NCI-H2227 treated with DMSO at 0.1 percent for 48 hours (cell line): ENCODE data around the gene PGP.

ENCODE experiments used
- DNase-seq: peaks from one replicate; lab custom pipeline; 2025; lab: John Stamatoyannopoulos, UW

The PGP gene

DNA sequence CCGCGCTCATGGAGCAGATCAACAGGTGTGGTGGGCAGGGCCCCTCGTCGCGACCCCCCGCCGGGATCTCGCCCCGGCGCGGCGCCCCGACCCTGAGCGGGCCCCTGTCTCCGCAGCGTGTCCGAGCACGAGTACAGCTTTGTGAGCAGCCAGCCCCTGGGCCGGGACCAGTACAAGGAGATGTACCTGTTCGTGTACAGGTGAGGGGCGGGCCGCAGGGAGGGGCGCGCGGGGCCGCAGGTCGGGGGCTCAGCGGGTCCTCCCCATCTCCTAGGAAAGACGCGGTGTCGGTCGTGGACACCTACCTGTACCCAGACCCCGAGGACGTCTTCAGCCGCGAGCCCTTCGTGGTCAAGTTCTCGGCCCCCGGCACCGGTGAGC is 22.5 kb upstream of the PGP start:
- DNase-seq, result no peak

DNA sequence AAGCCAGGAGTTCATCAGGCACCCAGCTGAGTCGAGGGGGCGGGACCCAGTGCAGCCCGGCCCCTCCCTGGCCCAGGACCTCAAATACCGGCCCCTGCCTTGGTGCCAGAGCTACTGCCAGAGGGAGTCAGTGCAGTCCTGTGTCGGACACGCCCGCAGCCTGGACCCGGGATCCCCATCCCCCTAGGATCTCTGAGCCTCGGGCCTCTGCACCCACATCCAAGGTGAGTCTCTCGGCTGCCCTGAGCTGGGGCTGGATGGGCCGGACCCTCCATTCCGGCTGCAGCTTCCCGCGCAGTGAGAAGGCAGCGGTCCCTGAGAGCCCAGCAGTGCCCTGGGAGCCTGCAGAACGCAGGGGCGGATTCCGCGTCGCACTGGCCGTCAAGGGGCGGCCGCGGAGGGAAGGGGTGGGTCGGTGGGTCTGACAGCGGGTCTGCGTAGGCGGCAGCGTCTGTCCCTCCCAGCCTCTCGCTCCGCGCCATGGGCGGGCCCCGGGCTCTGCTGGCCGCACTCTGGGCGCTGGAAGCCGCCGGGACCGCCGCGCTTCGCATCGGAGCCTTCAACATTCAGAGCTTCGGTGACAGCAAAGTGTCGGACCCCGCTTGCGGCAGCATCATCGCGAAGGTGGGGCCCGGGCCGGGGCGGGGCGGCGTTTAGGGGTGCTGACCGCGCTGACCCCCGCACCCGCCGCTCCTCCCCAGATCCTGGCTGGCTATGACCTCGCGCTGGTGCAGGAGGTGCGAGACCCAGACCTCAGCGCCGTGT is 21.9 kb upstream of the PGP start, which contains the start of gene DNASE1L2:
DNASE1L2 (plus strand) TSS at position 108 of the 765 bp plus-strand sequence; CDS start at position 481, 373 bp downstream.
- peak; percentile 31 for DNase-seq

DNA sequence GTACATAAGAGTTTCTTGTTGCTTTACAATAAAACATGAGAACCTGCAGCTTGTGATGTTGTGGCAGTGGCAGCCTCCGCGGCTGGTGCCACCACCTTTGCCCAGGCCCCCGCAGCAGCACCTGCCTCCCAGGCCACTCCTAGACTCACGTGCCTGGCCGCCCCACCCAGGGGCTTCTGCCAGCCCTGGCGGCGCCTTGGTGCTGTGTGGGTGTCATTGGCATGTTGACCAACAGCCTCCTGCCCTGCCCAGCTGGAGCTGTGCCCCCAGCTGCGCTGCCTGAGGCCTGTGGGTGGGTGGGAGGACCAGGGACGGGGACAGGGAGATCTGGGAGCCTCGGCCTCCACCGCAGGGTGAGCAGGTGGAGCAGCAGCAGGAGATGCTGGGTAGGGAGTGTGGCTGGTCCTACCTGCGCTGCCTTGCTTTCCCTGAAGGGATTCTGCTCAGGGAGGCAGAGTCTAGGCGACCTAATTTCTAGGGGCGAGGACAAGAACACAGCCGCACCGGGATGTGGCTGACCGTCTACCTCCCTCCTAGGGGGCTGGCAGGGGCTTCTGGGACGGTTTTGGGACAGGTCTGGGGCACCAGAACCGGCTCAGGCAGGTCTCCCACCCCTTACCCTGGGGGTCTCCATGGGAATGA is 21.2 kb upstream of the PGP start:
- DNase-seq, result no peak

DNA sequence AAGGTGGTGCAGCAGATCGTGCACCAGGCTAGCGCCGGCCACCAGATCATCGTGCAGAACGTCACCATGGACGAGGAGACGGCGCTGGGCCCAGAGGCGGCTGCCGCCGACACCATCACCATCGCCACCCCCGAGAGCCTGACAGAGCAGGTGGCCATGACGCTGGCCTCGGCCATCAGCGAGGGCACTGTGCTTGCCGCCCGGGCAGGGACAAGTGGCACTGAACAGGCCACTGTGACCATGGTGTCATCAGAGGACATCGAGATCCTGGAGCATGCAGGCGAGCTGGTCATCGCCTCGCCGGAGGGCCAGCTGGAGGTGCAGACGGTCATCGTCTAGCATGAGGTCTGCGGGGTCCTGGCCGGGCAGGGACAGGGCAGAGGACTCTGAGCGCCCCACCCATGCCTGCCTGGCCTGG is 20.6 kb upstream of the PGP start:
- no peak for DNase-seq

DNA sequence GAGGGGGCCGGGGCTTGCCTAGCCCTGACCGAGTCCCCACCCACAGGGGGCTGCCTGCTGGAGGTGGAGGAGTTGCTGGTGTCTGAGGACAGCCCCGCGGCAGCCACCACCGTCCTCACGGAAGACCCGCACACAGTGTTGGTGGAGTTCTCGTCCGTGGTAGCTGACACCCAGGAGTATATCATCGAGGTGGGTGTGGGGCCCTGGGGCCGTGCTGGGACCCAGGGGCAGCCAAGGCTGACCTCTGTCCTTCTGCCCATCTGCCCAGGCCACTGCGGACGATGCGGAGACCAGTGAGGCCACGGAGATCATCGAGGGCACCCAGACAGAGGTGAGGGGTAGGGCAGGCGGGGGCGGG is 20.2 kb upstream of the PGP start:
- no peak for DNase-seq

DNA sequence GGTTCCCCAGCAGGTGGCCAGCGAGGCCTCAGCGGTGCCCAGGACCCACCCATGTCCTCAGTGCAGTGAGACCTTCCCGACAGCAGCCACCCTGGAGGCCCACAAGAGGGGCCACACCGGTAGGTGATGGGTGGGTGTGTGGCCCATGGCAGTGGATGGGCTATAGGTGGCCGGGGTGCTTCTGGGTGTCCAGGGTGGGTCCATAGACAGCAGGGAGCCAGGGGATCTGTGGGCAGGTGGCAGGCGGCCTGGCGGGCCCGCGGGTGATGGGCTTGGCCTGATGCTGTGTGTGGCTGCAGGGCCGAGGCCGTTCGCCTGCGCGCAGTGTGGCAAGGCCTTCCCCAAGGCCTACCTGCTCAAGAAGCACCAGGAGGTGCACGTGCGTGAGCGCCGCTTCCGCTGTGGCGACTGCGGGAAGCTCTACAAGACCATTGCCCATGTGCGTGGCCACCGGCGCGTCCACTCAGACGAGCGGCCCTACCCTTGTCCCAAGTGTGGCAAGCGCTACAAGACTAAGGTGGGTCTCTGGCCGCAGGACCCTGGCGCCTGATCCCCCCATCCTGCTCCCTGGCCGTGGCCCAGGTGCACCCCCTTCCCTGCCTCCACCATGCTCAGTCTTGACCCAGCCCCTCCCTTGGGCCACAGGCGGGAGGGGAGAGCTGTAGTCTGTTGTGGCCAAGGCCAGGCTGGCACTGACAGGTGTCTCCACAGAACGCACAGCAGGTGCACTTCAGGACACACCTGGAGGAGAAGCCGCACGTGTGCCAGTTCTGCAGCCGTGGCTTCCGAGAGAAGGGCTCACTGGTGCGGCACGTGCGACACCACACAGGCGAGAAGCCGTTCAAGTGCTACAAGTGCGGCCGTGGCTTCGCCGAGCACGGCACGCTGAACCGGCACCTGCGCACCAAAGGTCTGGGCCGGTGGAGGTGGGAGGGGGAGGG is 19.5 kb upstream of the PGP start:
- DNase-seq, result no peak

DNA sequence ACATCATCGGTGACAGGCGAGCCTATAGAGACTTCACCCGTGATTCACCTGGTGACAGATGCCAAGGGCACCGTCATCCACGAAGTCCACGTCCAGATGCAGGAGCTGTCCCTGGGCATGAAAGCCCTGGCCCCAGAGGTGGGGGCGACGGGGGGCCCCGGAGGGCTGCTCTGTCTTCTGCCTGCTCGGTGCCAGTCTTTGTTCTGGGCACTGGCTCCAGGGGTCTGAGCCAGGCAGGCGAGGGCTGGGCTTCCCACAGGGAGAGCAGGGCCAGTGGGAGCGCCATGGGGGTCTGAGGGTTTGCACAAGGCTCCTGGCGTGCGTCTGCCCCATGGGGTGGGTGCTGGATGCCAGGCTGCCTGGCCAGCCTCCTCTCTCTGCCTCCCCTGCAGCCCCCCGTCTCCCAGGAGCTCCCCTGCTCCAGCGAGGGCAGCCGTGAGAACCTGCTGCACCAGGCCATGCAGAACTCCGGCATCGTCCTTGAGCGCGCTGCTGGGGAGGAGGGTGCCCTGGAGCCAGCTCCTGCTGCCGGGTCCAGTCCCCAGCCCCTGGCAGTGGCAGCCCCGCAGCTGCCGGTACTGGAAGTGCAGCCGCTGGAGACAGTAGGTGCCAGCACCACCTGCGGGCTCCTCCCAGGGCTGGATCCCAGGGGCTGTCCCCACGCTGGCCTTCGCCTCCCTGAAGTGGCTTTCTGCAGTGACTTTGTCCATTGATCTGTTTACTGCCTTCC is 18.6 kb upstream of the PGP start:
- DNase-seq, result no peak

DNA sequence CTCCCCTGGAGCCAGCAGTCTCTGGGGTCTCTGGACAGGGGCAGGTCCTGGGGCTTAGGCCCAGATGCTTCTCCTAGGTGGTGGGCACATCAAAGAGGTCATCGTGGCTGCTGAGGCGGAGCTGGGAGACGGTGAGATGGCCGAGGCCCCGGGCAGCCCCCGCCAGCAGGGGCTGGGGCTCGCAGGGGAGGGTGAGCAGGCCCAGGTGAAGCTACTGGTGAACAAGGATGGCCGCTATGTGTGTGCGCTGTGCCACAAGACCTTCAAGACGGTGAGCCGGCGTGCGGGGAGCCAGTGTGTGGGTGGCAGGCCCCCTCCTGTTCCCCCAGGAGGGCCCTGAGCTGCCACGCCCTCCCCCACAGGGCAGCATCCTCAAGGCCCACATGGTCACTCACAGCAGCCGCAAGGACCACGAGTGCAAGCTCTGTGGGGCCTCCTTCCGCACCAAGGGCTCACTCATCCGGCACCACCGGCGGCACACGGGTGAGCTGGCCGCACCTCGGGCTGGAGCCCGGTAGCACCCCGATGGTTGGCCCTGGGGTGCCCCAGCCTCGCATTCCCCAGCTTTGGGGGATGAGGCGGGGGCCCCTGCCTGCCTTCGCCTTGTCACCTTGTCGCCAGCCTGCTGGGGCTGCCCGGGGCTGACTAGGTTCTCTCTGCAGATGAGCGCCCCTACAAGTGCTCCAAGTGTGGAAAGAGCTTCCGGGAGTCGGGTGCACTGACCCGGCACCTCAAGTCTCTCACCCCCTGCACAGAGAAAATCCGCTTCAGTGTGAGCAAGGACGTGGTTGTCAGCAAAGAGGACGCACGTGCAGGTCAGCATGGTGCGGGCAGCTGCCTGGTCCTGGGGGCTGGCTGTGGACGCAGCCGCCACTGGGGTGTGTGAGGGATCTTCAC is 17.7 kb upstream of the PGP start:
- DNase-seq, result no peak

DNA sequence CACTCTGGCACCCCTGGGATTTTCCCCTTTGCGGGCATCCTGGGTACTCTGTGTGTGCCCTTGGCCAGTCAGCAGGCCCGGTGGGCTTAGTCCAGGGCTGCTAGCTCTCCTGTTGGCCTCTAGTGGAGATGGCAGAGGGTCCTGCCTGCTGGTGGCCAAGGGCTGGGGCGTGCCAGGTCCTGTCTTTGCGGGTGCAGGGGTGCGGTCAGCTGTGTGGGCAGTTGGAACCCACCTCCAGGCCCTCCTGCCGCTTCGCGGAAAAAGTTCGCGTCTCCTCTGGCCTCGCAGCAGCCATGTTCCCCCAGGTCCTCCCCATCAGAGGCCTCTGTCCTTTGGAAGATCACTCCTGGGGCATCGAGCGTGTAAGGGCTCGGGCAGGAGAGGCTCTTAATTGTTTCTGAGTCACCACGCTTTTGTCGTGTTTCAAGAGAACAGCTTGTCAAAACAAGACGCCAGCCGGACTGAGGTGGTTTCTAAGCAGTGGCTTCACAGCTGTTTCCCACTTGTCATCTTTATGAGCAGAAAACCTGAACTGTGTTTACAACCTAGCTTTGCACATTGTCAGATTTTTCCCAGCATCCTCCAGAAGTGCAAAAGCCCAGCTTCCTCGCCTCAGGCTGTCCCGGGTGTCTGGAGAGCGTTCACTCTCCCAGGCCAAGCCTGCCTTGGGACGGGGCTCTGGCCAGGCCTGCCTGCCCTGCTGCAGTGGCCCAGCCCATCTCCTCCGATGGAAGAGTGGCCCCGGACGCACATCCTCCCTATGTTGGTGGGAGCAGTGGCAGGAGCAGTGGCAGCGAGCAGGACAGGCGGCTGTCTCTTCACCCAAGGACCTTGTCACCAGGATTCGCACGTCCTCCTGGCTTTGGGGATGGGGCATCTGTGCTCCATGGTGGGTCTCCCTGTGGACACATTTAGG is 16.6 kb upstream of the PGP start:
- peak; percentile 24 for DNase-seq

DNA sequence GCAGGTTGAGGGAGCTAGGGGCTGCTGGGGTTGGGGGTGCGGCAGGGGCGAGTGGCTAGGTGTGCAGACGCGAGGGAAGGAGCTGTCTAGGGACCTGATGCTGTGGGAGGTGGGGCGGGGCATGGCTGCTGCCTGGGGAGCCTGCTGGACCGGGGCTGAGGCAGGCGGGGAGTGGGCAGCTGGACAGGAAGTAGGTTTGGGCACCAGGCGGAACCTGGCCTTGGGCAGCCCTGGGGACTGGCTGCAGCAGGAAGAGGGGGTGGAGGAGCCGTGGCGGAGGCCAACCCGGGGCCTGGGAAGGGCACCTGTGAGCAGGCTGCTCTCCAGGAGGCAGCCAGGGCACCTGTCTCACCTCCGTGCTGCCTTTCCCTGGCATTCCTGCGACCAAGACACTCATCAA is 15.7 kb upstream of the PGP start:
- no peak for DNase-seq

DNA sequence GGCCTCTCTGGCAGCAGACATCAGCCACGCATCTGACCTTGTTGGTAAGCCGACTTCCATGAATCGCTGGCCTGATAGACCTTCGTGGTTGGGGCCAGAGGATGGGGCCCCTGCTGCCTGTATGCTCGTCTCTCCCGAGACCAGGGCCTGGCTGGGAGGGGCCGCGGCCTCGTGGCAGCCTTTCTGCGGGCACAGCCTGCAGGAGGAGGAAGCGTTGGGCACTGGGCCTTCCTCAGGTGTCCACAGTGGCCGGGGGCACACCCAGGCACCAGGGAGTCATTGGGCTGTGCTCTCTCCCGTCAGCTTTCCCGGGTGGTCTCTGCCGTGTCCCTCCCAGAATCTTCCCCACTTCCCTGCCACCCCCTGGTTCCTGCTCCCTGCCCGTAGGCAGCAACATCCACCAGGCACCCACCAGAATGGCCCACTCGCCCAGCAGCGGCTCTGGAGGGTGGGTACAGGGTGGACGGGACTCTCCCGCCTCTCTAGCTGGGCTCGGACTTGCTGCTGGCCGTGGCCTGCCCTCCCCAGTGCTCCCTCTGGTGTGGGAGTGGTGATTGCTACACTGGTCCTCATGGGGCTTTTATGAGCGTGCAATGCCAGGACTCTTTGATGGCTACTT is 15.1 kb upstream of the PGP start:
- no peak for DNase-seq

DNA sequence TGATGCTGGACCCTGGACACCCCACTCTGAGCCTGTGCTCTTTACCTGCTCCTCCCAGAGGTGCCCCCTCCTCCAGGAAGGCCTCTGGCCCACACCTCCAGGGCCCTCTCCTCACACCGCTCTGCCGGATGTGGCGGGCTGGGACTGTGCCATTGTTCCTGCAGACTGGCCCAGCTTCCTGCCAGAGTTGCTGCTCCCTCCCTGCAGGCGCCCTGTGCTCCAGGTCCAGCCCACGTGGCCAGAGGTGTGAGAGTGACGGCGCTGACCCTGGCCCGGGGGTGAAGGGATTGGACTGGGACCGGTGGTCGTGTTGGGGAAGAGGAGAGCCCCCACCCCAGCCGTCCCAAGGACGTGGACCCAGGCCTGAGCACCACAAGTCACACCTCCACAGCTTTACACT is 14.5 kb upstream of the PGP start:
- no peak for DNase-seq

DNA sequence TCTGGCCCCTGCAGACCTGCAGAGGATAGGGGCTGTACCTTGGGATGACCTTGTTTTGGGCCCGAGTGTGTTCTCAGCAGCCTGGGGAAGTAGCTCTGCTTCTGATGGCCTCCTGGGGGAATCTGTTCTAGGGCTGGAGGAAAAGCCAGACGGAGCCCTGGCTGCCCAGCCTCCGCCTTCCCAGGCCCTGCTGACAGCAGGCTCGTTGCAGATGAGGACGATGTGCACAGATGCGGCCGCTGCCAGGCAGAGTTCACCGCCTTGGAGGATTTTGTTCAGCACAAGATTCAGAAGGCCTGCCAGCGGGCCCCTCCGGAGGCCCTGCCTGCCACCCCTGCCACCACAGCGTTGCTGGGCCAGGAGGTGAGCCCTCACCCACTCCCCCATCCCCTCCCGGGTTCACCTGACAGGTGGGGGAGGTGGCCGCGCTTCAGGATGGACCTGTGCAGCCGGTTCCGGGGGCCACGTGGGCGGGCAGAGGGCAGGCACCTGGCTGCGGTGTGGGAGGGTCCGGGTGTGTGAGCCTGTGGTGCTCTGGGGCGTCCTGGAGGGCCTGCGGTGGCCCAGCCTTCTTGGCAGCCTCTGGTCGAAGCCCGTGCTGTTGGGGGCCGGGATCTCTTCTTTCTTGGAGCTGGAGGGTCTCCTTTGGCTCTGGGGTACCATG is 13.7 kb upstream of the PGP start:
- DNase-seq, result no peak

DNA sequence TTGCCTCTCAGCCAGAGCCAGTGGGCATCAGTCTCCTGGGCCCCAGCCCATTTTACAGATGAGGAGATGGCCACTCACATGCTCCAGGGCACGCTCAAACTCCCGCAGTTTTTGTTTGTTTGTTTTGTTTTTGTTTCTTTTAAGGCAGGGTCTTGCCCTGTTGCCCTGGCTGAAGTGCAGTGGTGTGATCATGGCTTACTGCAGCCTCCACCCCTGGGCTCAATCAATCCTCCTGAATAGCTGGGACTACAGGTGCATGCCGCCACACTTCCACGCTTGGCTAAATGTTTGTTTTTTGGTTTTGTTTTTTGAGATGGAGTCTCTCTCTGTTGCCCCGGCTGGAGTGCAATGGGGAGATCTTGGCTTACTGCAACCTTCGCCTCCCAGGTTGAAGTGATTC is 12.3 kb upstream of the PGP start:
- DNase-seq, result no peak

DNA sequence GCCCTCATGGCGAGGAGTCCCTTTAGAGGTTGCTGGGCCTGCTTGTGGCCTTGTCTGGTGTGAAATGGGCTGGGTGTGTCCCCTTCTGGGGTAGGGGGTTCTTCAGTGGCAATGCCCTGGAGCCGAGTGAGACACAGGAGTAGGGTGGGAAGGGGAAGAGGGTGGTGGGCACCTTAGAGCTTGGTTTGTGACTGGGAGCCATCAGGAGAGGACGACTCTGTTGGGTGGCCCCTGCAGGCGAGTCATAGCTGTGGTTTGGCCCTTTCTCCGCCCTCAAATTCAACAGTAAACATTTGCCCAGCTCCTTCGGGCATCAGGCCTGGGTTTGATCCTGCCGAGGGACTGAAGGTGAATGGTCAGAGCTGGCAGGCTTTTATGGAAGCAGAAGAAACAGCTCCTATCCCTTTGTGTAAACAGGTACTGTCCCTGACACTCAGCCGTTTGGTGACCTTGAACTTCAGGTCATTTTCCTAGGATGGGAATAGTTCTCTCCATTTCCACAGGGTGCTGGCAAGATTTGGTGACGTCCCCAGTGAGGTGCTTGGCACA is 11.7 kb upstream of the PGP start:
- DNase-seq, result no peak

DNA sequence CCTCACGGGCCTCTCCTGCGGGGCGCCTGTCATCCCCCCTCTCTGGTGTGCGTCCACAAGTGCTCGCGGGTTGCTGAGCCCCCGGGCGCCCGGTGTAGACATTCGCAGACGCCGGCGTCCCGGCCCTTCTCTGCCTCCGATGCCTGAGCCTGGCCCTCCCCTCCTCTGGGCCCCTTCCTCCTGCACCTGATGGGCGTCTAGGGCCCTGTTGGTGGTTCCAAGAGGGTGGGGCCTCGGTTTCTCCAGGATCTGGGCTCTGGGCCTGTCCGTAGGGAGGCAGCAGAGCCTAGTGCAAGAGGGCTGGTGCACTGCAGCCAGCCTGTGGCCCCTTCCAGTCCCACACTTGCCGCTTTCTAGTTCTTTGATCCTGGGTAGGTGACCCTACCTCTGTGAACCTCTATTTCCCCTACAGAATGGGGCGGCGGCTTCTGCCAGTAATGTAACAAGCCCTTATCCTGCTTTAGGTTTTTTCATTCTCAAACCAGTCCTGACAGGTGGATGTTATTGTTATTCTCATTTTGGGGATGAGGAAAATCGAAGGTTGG is 9.4 kb upstream of the PGP start:
- no peak for DNase-seq

DNA sequence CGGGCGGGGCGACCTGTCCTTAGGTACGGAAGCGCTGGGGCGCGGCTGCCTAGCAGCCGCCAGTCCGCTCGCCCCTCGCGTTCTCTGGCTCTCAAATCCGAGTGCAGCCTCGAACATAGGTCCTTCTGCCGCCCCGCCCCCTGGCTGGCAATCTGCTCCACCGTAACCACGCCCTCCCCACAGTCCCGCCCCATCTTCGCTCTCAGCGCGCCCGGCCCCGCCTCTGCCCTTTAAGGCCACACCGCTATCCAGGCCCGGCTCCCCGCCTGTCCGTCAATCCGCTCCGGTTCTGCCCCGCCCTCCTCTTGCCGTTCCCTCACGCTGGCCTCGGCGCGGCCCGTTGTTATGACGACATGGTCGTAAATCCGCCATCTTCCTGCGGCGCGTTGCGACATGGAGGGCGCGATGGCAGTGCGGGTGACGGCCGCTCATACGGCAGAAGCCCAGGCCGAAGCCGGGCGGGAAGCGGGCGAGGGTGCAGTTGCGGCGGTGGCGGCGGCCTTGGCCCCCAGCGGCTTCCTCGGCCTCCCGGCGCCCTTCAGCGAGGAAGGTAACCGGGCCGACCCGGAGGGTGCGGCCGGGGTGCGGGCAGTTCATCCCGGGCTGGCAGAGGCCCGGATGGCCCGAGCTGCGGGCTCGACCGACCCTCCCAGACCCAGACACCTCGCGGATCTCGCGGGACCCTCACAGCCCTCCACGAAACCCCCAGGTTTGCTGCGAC is 8.7 kb upstream of the PGP start, which contains the start of gene E4F1:
E4F1 (plus strand) TSS at position 371 of the 721 bp plus-strand sequence; CDS start at position 394, 23 bp downstream.
- peak; percentile 99 for DNase-seq
